Stimulated activated CD8-positive, alpha-beta memory T cell treated with anti-CD3 and anti-CD28 coated beads, Interleukin-4, amount 100 ng/mL, for 48 hours (primary cell): ENCODE measurements around the gene SACS.

Experiments used
- DNase-seq: peaks from one replicate; pipeline ENCODE4 v3.0.0-alpha.2; 2020

The SACS gene, protein sequence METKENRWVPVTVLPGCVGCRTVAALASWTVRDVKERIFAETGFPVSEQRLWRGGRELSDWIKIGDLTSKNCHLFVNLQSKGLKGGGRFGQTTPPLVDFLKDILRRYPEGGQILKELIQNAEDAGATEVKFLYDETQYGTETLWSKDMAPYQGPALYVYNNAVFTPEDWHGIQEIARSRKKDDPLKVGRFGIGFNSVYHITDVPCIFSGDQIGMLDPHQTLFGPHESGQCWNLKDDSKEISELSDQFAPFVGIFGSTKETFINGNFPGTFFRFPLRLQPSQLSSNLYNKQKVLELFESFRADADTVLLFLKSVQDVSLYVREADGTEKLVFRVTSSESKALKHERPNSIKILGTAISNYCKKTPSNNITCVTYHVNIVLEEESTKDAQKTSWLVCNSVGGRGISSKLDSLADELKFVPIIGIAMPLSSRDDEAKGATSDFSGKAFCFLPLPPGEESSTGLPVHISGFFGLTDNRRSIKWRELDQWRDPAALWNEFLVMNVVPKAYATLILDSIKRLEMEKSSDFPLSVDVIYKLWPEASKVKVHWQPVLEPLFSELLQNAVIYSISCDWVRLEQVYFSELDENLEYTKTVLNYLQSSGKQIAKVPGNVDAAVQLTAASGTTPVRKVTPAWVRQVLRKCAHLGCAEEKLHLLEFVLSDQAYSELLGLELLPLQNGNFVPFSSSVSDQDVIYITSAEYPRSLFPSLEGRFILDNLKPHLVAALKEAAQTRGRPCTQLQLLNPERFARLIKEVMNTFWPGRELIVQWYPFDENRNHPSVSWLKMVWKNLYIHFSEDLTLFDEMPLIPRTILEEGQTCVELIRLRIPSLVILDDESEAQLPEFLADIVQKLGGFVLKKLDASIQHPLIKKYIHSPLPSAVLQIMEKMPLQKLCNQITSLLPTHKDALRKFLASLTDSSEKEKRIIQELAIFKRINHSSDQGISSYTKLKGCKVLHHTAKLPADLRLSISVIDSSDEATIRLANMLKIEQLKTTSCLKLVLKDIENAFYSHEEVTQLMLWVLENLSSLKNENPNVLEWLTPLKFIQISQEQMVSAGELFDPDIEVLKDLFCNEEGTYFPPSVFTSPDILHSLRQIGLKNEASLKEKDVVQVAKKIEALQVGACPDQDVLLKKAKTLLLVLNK (N-terminal part only)

DNA sequence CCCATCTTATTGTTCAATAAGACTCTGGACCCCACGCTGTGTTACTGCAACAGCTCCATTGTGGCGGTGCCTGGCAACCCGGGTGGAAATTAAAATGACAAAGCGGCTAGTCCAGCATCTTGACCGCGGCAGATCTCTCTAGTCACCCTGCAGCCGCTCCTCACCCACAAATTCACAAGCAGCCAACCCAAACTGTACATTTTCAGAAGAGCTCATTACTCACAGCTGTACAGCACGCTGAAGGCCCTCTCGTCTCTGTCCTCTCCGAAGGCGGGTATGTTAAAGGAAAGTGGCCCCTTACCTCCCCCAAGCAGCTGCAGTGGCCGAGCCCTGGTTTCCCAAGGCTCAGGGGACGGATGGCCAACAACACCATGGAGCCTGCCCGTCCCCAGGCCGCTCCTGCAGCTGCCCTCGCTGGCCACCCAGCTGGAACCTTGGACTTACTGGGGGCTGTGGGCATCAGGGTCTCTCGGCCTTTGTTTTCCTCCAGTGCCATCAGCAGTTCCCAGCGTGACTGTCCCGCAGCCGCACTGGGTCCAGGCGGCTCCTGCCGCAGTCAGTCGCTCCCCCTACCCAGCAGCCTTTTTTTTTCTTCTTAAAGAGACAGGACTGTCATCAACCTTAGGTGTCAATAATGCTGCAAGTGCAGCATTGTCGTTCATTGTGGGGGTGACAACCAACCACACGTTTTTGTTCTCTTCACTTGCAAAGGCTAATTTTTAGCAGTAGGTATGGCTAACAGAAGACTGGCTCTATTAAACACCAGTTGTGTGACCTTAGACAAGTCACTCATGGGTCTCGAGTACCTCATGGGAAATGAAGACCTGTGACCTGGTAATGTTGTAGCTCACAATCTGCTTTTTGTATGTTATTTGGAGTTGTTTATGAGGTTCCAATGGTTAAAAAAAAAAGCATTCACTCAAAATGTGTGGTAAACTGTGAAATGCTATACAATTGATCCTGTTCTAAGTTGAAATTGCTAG, at the start of gene SACS:
Gene SACS, minus strand, starts transcription at position 532 of the 983 bp plus-strand sequence. CDS start 22,463 bp downstream, outside the sequence.
- DNase-seq: no peak

DNA sequence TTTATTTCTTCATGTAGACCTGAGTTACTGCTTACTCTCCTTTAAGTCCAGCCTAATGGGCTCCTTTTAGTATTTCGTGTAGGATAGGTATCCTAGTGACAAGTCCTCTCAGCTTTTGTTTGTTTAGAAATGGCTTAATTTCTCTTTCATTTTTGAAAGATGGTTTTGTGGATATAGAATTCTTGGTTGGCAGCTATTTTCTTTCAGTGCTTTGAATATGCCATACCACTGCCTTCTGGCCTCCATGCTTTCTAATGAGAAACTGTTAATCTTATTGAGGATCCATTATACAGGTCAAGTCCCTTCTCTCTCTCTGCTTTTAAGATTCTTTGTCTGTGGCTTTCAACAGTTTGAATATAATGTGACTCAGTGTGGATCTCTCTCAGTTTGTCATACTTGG, 46.8 kb upstream of the SACS start:
- no peak for DNase-seq

DNA sequence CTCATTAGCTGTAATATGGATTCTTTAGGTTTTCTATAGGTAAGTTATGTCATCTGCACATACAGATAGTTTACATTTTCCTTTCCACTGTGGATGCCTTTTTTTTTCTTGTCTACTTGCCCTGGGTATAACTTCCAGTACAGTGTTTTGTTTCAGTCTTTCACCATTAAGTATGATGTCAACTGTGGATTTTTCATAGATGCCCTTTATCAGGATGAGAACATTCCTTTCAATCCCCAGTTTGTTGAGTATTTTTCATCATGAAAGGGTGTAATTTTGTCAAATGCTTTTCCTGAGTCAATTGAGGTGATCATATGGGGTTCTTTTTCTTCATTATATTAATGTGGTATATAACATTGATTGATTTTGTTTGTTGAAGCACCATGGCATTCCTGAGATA, 43.6 kb upstream of the SACS start:
- DNase-seq: no peak

DNA sequence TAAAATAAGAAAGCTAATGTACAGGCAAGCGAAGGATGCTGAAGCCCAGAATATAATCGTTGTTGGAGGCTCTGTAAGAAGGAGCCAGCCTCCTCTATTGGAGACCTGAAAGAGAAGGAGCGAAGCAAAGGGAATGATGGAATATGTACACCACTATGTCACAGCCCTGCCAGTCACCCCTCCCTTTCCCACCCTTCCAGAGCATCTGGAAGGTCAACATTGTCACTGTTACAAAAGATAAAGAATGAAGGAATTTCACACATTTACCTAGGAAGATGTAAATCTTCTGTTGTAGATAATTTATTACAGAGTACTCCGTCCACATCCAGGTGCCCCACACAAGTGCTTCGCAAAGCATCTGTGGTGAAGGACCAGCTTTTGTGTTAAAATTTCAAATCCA, 39.7 kb upstream of the SACS start:
- no peak for DNase-seq

DNA sequence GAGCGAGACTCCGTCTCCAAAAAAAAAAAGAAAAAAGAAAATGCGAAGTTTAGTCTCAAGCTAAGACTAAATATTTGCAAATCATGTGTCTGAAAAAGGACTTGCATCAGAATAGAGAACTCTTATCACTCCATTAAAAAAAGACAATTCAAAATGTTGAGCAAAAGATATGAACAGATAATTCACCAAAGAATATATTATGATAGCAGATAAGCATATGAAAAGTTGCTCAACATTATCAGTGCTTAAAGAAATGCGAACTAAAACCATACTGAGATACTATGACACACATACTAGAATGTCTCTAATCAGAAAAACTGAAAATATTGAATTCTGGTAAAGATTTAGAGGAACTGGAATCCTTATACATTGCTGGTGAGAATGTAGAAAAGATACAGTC, 38.7 kb upstream of the SACS start:
- no peak for DNase-seq

DNA sequence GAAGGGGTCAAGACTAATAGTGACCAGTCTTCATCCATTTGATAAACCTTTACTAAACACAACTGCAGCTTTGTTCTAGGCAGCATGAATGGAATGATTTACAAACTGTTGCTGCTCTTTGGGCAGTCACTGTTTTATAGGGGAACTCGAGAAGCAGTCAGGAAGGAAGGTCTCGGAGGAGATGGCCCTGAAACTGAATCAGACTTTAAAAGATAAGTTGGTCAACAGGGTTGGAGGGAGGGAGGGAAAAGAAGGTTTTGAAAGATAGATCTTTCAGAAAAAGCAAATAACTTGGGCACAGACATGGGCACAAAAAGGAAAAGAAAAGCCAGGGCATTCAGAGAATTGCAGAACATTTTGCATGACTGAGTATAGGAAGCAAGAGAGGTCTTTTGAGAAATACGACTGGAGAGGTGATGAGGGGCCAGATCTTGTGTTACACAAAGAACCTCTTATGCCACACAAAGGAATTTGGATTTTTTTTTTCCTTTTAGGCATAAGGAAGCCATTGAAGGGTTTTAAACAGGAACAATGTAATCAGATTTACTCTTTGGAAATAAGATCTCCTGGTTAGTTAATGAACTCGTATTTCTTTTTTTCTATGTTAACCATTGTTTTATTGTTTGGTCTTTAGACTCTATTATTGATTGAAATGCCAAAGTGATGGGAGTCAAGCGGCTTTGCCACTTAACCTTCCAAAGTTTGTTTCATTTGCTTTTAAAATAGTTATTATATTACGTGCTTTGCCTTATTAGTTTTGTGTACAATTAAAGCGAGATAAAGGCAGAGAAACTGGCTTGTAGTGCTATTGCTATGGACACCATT, 37.5 kb upstream of the SACS start:
- DNase-seq: no peak

DNA sequence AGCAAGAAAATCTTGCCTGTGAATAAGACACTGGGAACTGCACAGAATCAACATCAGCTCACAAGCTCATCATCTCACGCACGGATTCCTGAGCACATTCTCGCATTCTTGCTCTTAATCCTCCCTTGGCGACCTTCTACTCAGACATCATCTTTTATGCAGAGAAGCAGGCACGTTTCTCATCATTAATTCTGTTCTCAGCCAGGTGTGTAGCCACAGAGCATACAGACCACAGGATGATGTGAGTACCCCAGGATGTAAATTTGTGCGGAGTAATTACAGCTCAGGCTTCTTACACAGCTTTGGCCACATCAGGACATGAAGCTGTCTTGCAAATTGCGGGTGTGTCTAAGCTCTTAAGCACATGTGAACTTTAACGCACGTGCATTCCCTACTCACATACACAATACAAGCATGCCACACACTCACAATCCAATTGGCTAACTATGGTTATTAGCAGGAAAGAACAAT, 36.5 kb upstream of the SACS start:
- no peak for DNase-seq

DNA sequence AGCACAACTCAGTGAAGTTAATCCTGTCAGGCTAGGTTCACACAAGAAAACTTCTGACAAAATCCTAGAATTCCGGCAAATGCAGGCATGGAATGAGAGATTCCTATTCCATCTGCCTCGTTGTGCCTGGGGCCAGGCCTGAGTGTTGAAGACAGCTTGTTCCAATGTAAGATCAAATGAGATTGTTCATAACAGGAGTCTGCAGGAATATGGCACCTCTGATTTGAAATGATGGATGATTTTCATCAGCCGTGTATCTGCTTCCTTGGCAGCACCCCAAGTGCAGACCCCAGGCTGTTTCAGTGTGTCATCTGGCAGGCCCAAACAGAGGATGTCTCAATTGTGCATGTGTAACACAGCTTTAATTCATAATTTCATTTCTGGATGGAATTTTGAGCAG, 35.3 kb upstream of the SACS start:
- no peak for DNase-seq

DNA sequence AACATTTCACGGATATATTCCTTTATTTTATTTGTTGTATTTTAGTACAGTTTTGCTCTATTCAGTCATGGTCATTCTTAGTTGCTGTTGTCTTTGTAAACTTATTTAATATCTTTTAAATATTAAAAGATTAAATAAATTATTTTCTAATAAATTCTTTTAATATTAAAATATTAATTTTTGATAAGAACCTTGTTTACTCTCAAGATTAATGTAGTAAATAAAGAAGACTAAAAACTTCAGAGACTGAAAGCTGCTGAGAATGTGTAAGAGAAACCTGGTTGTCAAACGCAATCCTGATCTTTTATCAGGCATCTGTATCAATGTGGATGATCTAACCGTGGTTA, 34.4 kb upstream of the SACS start:
- no peak for DNase-seq

DNA sequence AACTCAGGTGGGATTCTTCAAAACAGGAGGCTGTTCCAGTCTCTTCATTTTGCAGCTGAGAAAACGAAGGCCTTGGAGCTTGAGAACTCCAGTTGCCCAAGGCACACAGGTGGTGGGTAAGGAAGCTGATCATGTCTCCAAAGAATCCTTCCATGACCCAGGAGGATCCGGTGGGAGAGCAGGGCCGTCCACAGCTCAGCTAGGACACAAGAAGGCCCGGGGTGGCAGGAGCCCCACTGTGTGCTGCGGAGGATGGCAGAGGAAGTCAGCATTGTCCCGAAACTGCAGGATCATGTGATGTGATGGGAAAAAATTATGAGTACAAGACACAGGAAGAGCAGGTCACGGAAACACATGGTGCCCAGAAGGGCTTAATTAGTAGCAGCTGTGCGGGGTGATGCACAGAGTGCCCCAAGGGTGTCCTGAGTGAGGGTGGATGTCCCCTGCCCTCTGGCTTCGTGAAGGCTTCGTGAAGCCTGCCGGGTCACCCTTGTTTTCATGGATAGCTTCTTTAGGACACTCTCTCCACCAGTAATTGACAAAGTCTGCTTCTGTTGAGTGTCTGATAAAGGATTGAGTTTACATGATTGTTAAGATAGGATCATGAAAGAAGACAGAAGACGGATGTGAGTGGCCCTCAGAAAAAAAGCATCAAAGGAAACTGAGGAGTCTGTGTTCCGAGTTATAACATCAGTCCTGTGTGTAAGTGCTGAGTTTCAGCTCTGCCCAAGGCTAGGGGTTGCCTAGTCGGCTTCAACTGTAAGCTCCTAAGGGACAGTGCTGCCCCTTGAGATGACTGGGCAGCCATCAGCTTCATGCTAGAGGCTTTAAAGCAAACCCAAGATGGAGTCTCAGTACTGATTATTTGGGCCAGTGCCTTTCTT, 33.8 kb upstream of the SACS start:
- no peak for DNase-seq

DNA sequence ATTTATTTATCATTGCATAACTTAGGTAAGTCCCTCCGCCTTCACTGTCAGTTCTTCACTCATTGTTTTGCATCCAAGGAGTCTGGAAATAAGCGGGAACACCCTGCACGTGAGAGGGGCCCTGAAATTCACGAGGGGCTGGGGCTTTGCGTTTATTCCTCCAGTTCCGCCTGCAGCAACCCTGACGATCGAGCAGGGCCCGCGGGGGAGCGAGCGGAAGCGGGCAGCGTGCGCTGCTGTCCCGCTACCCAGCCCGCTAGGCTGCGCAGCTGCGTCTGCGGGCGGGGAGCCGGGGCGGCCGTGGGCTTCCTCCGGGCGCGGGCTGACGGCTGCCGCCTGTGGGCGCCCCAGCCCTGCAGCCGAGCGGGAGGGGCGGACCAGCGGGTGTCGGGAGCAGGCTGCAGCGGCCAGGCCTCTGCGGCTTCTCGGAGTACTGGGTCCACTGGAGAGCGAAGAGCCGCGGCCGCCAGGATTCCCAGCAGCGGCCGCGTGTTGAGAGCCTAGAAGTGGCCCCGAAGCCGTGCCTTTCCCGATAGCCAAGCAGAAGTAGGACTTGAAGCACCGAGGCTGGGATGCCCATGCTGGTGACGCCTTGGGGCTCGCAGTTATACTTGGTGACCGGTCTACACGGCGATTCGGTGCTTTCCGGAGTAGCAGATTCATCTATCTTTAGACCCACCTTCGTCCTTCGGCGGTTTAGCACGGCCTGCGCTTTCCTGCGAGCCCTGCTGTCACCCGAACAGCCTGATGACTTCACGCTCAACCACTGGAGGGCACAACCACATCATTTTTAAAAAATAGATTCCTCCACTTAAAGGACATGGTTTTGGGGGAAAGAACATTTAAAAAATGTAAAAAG, 32.9 kb upstream of the SACS start:
- peak; percentile 75 for DNase-seq

DNA sequence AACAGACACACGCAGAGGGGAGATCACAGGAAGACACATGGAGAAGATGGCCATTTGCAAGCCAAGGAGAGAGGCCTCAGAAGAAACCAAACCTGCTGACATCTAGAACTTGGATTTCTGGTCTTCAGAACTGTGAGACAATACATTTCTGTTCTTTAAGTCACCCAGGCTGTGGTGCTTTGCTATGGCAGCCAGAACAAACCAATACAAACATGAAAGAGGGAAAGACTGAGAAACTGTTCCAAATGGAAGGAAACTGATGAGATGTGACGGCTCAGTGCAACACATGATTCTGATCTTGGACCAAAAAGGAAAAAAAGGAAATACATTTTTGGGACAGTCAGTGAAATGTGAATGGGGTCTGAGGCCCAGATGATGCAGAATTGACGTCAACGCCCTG, 30.2 kb upstream of the SACS start:
- DNase-seq: no peak

DNA sequence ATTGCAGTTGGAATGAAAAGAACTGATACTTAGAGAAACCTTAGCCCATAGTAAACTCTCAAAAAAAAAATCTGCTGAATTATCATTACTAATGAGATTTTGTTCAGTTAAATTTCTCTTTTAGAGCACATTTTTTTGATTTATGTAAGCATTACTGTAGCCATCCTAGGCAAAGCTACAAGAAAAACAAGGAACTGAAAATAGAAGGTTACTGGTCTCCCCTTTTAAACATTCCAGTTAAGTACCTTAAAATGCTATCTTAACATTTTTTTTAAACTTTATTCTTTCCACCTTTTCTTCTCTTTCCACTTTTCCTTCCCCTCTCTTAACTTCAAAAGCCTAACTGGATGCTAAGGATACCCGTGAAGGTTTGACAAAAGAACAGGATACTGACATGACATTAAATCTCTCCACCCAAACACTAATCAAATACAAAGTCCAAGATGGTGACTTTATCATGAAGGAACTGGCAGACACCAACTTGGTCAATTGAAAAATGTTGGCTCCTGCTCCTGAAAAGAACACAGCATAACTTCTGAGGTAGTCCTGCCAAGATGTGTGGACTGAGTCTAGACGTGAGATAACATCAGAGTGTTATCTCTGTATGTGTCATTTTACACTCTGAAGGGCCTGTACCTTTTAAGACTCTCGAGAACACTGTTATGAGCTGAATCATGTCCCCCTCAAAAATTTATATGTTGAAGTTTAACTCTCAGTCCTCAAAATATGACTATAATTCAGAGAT, 29.5 kb upstream of the SACS start:
- DNase-seq: no peak

DNA sequence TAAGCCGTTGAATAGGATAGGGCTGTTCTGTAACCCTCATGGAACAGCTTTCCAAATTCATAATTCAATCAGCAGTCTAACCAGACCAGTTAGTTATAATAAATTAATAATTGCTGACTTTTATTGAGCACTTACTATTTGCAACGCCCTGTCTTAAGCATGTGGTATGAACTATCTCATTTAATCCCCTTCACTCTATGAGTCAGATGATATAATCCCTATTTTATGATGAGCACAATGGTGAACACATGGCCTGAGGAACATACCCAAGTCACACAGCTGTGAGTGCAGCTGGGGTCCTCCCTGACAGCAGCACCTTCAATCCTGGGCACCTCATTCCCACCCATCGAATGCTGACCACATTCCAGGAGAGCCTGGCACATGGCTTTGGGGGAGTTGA, 28.0 kb upstream of the SACS start:
- no peak for DNase-seq

DNA sequence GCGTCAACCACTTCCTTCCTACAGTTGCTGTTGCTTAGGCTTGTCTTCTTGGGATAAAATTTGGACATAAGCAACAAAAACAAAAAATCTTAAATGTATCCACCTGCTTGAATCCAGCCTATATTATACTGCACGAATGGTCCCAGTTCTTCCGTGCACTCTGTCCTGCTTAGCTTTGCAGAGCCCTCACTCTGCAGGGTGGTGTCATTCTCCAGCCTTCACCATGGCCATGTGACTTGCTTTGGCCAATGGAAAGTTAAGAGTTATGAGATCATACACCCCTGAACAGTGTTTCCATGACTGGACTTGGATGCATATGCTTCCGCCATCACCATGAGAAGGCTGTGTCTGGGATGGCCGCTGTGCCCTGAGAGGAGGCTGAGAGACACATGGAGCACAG, 27.4 kb upstream of the SACS start:
- no peak for DNase-seq

DNA sequence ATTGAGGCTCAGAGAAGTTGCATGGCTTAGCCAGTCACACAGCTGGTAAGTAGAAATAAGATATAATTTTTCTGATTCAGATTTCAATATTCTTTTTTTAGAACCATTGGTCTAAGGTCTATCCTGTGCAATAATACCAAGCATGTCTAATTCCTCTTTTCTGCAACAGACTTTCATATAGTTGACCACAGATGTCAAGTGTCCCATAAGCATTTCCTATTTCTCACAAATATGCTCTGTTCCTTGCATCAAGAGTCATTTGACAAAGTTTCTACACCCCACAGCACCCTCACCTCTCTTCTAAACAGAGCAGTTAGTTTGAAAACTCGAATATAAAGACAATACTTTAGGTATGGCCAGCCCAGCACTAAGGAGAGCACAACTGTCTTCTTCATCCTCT, 26.8 kb upstream of the SACS start:
- no peak for DNase-seq

DNA sequence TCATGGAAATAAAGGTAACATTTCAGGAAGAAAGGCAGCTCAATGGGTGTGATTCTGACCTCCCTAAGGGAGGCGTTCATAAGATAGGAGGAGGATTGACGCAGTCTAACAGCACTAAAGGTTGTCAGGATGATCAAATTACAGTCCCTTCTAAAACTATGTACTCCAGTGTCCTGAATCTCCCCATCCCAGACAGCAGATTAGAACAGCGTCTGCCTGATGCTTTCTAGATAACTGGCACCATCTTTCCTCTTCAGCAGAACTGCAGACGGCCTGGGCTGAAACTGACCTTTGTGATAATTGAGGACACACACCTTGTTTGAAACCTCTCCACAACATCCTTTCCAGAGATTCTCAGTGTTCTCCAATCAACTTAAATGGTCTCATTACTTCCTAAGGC, 25.5 kb upstream of the SACS start:
- no peak for DNase-seq

DNA sequence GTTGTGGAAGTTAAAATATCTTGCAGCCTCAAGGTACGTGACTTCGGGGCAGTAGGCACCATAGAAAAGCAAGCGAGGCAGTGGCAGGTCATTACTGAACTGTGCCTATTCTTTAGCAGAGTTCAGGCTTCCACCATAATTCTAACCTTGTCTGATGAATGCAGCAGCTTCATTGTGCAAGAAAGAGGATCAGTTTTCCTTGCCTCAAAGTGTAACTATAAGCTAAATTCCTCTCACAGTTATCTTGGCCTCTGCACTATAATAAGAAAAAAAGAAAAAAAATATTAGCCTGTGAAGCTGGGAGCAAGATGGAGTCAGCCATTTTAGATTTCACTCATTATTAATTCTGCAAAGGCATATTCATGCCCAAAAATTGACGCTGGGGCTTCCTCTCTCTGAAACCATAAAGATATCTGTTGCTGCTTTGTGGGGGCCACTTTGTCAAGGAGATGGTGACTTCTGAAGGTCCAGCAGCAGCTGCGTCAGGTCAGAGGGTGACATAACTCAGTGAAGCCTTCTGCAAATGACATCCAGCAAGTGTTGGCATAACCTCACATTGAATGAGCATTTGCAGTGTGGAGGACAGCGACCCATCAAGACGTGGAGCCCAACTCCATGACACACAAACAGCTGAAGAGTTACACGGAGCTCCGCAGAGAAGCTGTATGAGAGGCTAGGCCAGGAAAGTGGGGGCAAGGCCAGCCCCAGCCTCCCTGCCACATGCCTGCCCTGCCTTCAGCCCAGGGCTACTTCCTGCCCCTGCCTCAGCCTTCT, 23.1 kb upstream of the SACS start:
- DNase-seq: no peak
